K562 (cell line): ENCODE results near the gene KCNQ5. TPM values are rescaled to one million over a fixed set of nuclear protein-coding genes. Genes with fewer than 3 reads are reported as not detected.

Experiments used
- ATAC-seq: fragments of 200-7000 bp; cut with Tn5 transposase; 3 replicates; pipeline ENCODE4 v1.9.1; 2020; ENCODE audit warnings: moderate library complexity
- BruUV-seq: library from RNA; stranded (reverse); fragments of 400-500 nt; replicated peaks from 2 replicates; lab custom pipeline; 2021; lab: Mats Ljungman, UMichigan
- CTCF ChIA-PET: fragments of 300-600 bp; formaldehyde crosslinking; extraction: SDS; loops from one replicate; lab custom pipeline; 2021; ENCODE audit warnings: low intra/inter-chr PET ratio; lab: Yijun Ruan, JAX
- POLR2A ChIA-PET: fragments of 300-600, 350-650 bp; sonication (Branson Sonifier 250); formaldehyde crosslinking; extraction: SDS; loops from one replicate; lab custom pipeline; 2021; ENCODE audit warnings: antibody characterized with exemption, inconsistent platforms; lab: Yijun Ruan, JAX
- DNase-seq, 4 experiments: peaks; one replicate each; pipeline versions ENCODE4 v3.0.0 to v3.0.0-alpha.2; 2011 to 2018; ENCODE audit warnings: low spot score in 3 of 4, mixed read lengths in 3 of 4; ENCODE audit errors: extremely low read depth in 1 of 4
- FAIRE-seq: peaks from 2 replicates; lab custom pipeline; 2011; peaks lifted over from hg19 to GRCh38; lab: Jason Lieb, UNC
- H2AFZ ChIP-seq: 2 replicates; pipeline ENCODE4 v1.6.0; 2011; ENCODE audit warnings: low read depth, low read length, control low read depth, inconsistent platforms
- H3K27ac ChIP-seq: fragments of 200-600 bp; 3 replicates; pipeline ENCODE4 v1.8.0; 2011; ENCODE audit warnings: low read depth, mild to moderate bottlenecking, control low read depth, inconsistent platforms, low read length, moderate library complexity, mixed read lengths; ENCODE audit errors: extremely low read depth
- H3K27me3 ChIP-seq, 2 experiments: fragments of 300-600 bp in 1 of 2; 2 replicates in 1 of 2; 3 replicates in 1 of 2; pipeline versions ENCODE4 v1.6.0 to v1.8.0; 2011; ENCODE audit warnings: inconsistent platforms in 2 of 2, low read length in 2 of 2, mild to moderate bottlenecking in 1 of 2, mixed read lengths in 1 of 2, moderate library complexity in 1 of 2; ENCODE audit not compliant: control insufficient read depth in 2 of 2, insufficient read depth in 2 of 2
- H3K36me3 ChIP-seq: fragments of 300-600 bp; 3 replicates; pipeline ENCODE4 v1.8.0; 2011; ENCODE audit warnings: mild to moderate bottlenecking, low read length, inconsistent platforms; ENCODE audit not compliant: control insufficient read depth, insufficient read depth
- H3K4me1 ChIP-seq, 2 experiments: fragments of 200-600 bp in 1 of 2; replicated peaks in 1 of 2; 2 replicates in 1 of 2; 3 replicates in 1 of 2; pipeline versions ENCODE4 v1.5.1 to v1.8.0; 2011; ENCODE audit warnings: inconsistent platforms in 2 of 2, low read length in 2 of 2, mild to moderate bottlenecking in 1 of 2, mixed read lengths in 1 of 2, moderate library complexity in 1 of 2; ENCODE audit not compliant: control insufficient read depth in 2 of 2, insufficient read depth in 2 of 2
- H3K4me2 ChIP-seq: 2 replicates; pipeline ENCODE4 v1.6.1; 2011; ENCODE audit warnings: low read length, control low read depth, inconsistent platforms, mixed read lengths; ENCODE audit not compliant: insufficient read depth
- H3K4me3 ChIP-seq: fragments of 200-600 bp; sonication (generic), shearing (Covaris generic); 2 replicates; pipeline ENCODE4 v1.5.1; 2016; ENCODE audit warnings: control low read depth, inconsistent platforms
- H3K79me2 ChIP-seq: fragments of 200-600 bp; 3 replicates; pipeline ENCODE4 v1.8.0; 2011; ENCODE audit warnings: low read length, inconsistent platforms; ENCODE audit not compliant: control insufficient read depth, insufficient read depth
- H3K9ac ChIP-seq, 2 experiments: 2 replicates each; pipeline versions ENCODE4 v1.6.0 to v1.6.1; 2011; ENCODE audit warnings: low read depth in 2 of 2, low read length in 2 of 2, control low read depth in 1 of 2, inconsistent platforms in 1 of 2, mild to moderate bottlenecking in 1 of 2, mixed read lengths in 1 of 2; ENCODE audit not compliant: insufficient read depth in 1 of 2
- H3K9me1 ChIP-seq: one replicate; pipeline ENCODE4 v1.6.0; 2011; ENCODE audit warnings: inconsistent platforms, mild to moderate bottlenecking, low read length, moderate library complexity; ENCODE audit not compliant: control insufficient read depth, insufficient read depth
- H3K9me3 ChIP-seq: replicated peaks from 2 replicates; pipeline ENCODE4 v1.5.1; 2011; ENCODE audit warnings: low read depth, low read length, inconsistent platforms; ENCODE audit not compliant: control insufficient read depth, insufficient read depth
- H4K20me1 ChIP-seq: replicated peaks from 2 replicates; pipeline ENCODE4 v1.6.1; 2011; ENCODE audit warnings: low read length, inconsistent platforms, mixed read lengths; ENCODE audit not compliant: control insufficient read depth, insufficient read depth
- ARNT ChIP-seq, 2 experiments: fragments of 450-650 bp; IDR thresholded peaks; 2 replicates each; pipeline ENCODE4 v1.6.1; 2016; ENCODE audit warnings: mild to moderate bottlenecking in 1 of 2
- EZH2 ChIP-seq: IDR thresholded peaks from 2 replicates; pipeline ENCODE4 v1.6.1; 2012; ENCODE audit warnings: low read depth, mild to moderate bottlenecking, inconsistent platforms, low read length, borderline replicate concordance
- JUN ChIP-seq, 2 experiments: sonication (generic) in 1 of 2; formaldehyde crosslinking in 1 of 2; IDR thresholded peaks; 2 replicates each; pipeline versions ENCODE4 v1.6.1 to v1.8.0; 2012 to 2022; ENCODE audit warnings: borderline replicate concordance in 2 of 2, mild to moderate bottlenecking in 2 of 2, improper control_type of control experiment in 1 of 2, low read depth in 1 of 2, low read length in 1 of 2, missing genetic modification reagents in 1 of 2
- MECOM ChIP-seq: fragments of 250-450 bp; sonication (Bioruptor Pico); IDR thresholded peaks from 2 replicates; pipeline ENCODE4 v1.8.0; 2022; ENCODE audit warnings: inconsistent platforms
- MEIS2 ChIP-seq: fragments of 450-650 bp; IDR thresholded peaks from 2 replicates; pipeline ENCODE4 v1.6.1; 2014; ENCODE audit warnings: mild to moderate bottlenecking; ENCODE audit not compliant: partially characterized antibody
- SETDB1 ChIP-seq: IDR thresholded peaks from one replicate; pipeline ENCODE4 v1.6.1; 2012; ENCODE audit warnings: low read length, control low read depth, inconsistent platforms
- TEAD4 ChIP-seq, 2 experiments: sonication (generic) in 1 of 2; formaldehyde crosslinking in 1 of 2; IDR thresholded peaks; 2 replicates each; pipeline versions ENCODE4 v1.6.1 to v1.8.0; 2012 to 2022; ENCODE audit warnings: borderline replicate concordance in 1 of 2, inconsistent platforms in 1 of 2, low read length in 1 of 2, mild to moderate bottlenecking in 1 of 2, missing genetic modification reagents in 1 of 2
- ZNF175 ChIP-seq: fragments of 200-800 bp; sonication (Bioruptor generic); IDR thresholded peaks from 2 replicates; pipeline ENCODE4 v1.6.1; 2016; ENCODE audit warnings: low read depth, mild to moderate bottlenecking, missing genetic modification characterization, missing compliant biosample characterization
- ZNF785 ChIP-seq: fragments of 250-450 bp; sonication (Bioruptor Pico); IDR thresholded peaks from 2 replicates; pipeline ENCODE4 v1.4.0; 2020; ENCODE audit warnings: mild to moderate bottlenecking
- WGBS: fragments of 100-300 bp; shearing (Covaris generic); methylation state at CpG from one replicate; pipeline ENCODE4 v1.1.6; 2016; ENCODE audit warnings: low coverage, mixed read lengths; ENCODE audit not compliant: insufficient coverage; ENCODE audit errors: missing lambda C conversion rate; 5-methylcytosine and 5-hydroxymethylcytosine counted together
- in situ Hi-C: fragments of 300-500 bp; cut with MboI; formaldehyde crosslinking; loops from 4 replicates; pipeline ENCODE4 v1.15.0; 2018; ENCODE audit warnings: inconsistent platforms, mixed read lengths
- intact Hi-C: fragments of 100-400 bp; cut with micrococcal nuclease; formaldehyde crosslinking; loops from 2 replicates; pipeline ENCODE4 v1.14.2; 2022
- polyA plus RNA-seq, 8 experiments: library from polyadenylated mRNA; depleted of rRNA in 4 of 8; stranded (reverse) in 5 of 8; unstranded in 3 of 8; fragments of >200 nt; fragmentation: Nextera tagmentation in 2 of 8; fragmentation: Illumina TruSeq in 1 of 8; extraction: Ambion mirVana in 2 of 8; extraction: Trizol in 1 of 8; gene quantifications; 2 replicates each; pipeline versions ENCODE4 v1.2.1 to v1.2.3, GENCODE V29; 2011 to 2014; ENCODE audit warnings: inconsistent platforms in 1 of 8, missing spikeins in 1 of 8
- total RNA-seq, 7 experiments: library from RNA; depleted of rRNA in 6 of 7; stranded (reverse); fragments of >200 nt in 6 of 7; fragmentation: Illumina TruSeq in 2 of 7; extraction: Trizol in 2 of 7; gene quantifications; 2 replicates each; pipeline versions ENCODE4 v1.2.1 to v1.2.3, GENCODE V29; 2011 to 2021; ENCODE audit warnings: low replicate concordance in 1 of 7
- TF ChIP-seq, protein P1 (sequence below): fragments of 450-650 bp; formaldehyde crosslinking; IDR thresholded peaks from 2 replicates; pipeline ENCODE4 v1.4.0; 2022; ENCODE audit warnings: missing genetic modification characterization
- TF ChIP-seq, protein P2 (sequence below): fragments of 250-450 bp; sonication (Bioruptor Pico); IDR thresholded peaks from 2 replicates; pipeline ENCODE4 v1.8.0; 2021; ENCODE audit warnings: mild to moderate bottlenecking, moderate library complexity

Gene KCNQ5
- total and polyA plus RNA-seq, 9 of the 15 experiments (the other 6 are each of a cell fraction or from before 2014, with no cell fraction given): 0.31 to 5.9 (median 2.6) TPM

DNA sequence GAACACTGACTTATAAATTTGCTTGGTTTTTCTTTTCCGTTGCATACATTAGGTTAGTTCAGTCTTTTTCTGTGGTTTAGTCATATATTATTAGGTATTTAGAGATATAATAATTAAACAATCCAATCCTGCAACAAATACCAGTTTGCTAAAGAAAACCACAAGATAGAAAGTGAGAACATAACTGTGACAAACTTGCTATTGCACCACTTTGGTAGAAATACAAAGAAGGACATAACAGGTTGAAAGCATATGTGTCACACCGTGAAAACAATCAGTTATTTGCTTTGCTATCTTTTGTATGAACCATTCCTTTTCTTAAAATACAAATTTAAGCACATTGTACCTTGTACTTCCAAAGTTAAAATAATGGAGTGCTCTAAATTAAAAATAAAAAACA, 42.0 kb upstream of the KCNQ5 start:
- FAIRE-seq (no peak), ATAC-seq (peak; percentile 62), DNase-seq (no peak)
- H2AFZ ChIP-seq: peak overlapping the region; percentile 76
- no peaks in the 10 kb centered on the region for H3K36me3 ChIP-seq
- H3K4me3 ChIP-seq: no peak overlapping the region
- peak overlapping the region; percentile 24; the same call in 2 of the 3 replicates for H3K27ac ChIP-seq
- no peaks in the 10 kb centered on the region for H3K9me3 ChIP-seq
- no peaks in the 10 kb centered on the region for H4K20me1 ChIP-seq
- H3K9ac ChIP-seq: peak overlapping the region in 1 of 2 experiments; percentile 16; a peak in 2 of 4 replicates
- no peak overlapping the region for H3K4me2 ChIP-seq
- BruUV-seq: no TSS peak
- H3K79me2 ChIP-seq: no peaks in the 10 kb centered on the region
- intact Hi-C loops: loop anchor here (5.0 kb wide), 1 partner anchor 58 kb away; no protein-coding TSS in a partner anchor
- ChIA-PET POLR2A (interaction anchor here (1.0 to 1.4 kb wide), 4 partner anchors 9 to 168 kb away, joined by 3 to 8 read pairs (median 6); no protein-coding TSS in a partner anchor), CTCF (interaction anchor here (0.8 to 5.4 kb wide), 5 partner anchors 19 to 171 kb away, joined by 3 to 146 read pairs (median 6); no protein-coding TSS in a partner anchor)
- no peaks in the 10 kb centered on the region; a peak in 1 of 5 replicates for H3K4me1 ChIP-seq
- 62% methylated on average over 2 of the region's 2 CpGs for WGBS
- TF ChIP-seq MECOM: no peak
- TF ChIP-seq TEAD4 (IDR thresholded peaks at IDR 0.05; ENCODE audit: low read length): no peak
- no peak for TF ChIP-seq TEAD4 (CRISPR knock-in tag; IDR thresholded peaks at IDR 0.05; ENCODE audit: borderline replicate concordance)
- TF ChIP-seq, protein P1, sequence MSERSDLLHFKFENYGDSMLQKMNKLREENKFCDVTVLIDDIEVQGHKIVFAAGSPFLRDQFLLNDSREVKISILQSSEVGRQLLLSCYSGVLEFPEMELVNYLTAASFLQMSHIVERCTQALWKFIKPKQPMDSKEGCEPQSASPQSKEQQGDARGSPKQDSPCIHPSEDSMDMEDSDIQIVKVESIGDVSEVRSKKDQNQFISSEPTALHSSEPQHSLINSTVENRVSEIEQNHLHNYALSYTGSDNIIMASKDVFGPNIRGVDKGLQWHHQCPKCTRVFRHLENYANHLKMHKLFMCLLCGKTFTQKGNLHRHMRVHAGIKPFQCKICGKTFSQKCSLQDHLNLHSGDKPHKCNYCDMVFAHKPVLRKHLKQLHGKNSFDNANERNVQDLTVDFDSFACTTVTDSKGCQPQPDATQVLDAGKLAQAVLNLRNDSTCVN (CRISPR knock-in tag): no peak
- TF ChIP-seq, protein P2, sequence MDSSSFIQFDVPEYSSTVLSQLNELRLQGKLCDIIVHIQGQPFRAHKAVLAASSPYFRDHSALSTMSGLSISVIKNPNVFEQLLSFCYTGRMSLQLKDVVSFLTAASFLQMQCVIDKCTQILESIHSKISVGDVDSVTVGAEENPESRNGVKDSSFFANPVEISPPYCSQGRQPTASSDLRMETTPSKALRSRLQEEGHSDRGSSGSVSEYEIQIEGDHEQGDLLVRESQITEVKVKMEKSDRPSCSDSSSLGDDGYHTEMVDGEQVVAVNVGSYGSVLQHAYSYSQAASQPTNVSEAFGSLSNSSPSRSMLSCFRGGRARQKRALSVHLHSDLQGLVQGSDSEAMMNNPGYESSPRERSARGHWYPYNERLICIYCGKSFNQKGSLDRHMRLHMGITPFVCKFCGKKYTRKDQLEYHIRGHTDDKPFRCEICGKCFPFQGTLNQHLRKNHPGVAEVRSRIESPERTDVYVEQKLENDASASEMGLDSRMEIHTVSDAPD: no peak
- no peak for TF ChIP-seq ZNF175 (CRISPR knock-in tag)
- no peak for TF ChIP-seq SETDB1
- TF ChIP-seq MEIS2: no peak
- TF ChIP-seq EZH2: no peak
- TF ChIP-seq JUN (IDR thresholded peaks at IDR 0.05; ENCODE audit: borderline replicate concordance, low read depth, low read length): no peak
- no peak for TF ChIP-seq JUN (CRISPR knock-in tag; IDR thresholded peaks at IDR 0.05; ENCODE audit: borderline replicate concordance)
- TF ChIP-seq ARNT (IDR thresholded peaks at IDR 0.05): no peak
- TF ChIP-seq ZNF785 (CRISPR knock-in tag): no peak
- H3K27me3 ChIP-seq: no peaks in the 10 kb centered on the region
- H3K9me1 ChIP-seq: no peaks in the 10 kb centered on the region
- in situ Hi-C loops: loop anchor here (5.0 kb wide), 2 partner anchors 58 to 168 kb away; no protein-coding TSS in a partner anchor
